ENCODE data around the gene MEGF8.

Gene MEGF8

DNA sequence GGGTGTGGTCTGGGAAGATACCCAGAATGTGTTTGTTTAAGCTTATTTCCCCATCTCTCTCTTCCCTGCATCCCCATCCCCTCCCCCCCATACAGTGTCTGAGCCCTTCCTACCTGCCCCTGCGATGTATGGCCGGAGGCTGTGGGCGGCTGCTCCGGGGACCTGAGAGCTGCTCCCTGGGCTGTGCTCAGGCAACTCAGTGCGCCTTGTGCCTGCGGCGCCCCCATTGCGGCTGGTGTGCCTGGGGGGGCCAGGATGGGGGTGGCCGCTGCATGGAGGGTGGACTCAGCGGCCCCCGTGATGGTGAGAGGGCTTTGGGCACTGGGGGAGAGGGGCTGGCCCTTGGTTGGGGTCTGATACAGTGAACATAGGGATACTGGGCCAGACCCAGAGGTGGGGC lies 42.9 kb downstream of the MEGF8 start:
- no peak for DNase-seq
- intact Hi-C loops (cut with DNase I) = no loop called here

DNA sequence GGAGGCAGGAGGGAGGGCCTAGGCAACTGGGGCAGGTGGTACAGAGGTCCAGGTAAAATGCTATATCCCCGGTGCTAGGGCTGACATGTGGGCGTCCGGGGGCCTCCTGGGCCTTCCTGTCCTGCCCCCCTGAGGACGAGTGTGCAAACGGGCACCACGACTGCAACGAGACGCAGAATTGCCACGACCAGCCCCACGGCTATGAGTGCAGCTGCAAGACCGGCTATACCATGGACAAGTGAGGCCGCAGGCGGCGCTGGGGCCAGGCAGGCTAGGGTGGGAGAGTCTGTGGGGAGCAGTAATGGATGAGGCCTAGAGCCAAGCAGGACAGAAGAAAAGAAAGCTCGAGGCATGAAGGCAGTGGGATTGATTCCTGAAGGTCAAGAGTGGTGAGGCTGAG lies 43.3 kb downstream of the MEGF8 start:
- intact Hi-C loops (cut with DNase I) = no loop called here
- no peak for DNase-seq

DNA sequence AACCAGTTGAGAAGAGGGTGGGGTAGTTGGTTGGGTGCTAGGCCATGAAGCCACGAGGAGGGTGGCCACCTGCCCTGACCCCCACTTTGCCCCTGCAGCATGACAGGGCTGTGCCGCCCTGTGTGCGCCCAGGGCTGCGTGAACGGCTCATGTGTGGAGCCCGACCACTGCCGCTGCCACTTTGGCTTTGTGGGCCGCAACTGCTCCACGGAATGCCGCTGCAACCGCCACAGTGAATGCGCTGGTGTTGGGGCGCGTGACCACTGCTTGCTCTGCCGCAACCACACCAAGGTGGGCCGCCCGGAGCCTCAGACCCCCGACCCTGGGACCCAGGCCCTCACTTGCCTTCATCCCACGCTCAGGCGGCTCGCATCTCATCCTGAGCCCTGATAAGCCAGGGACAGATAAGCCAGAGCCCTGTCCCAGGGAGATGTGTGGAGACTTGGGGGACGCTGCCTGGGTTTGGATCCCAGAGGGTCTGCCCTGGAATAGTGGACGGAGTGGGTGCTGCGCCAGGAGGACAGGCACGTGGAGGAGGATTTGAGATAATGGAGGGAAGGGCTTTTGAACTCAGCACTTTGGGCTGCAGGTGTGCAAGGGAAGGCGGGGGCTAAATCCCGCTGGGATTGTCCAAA lies 44.1 kb downstream of the MEGF8 start:
- intact Hi-C loops (cut with DNase I) = no loop called here
- no peak for DNase-seq

DNA sequence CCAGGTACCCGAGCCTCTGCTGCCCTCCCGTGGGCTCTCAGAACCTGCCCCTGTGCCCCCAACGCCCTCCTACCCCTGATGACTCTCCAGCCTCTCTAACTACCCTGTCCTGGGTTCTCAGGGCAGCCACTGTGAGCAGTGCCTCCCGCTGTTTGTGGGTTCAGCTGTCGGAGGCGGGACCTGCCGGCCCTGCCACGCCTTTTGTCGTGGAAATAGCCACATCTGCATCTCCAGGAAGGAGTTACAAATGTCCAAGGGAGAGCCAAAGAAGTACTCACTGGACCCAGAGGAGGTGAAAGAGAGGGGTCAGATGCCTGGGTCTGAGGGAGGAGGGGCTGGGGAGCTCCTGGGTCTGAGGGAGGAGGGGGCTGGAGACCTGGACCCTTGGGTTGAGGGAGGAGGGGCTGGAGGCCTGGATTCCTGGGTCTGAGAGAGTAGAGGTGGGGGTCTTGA lies 44.7 kb downstream of the MEGF8 start:
- DNase-seq = no peak
- intact Hi-C loops (cut with DNase I) = no loop called here

DNA sequence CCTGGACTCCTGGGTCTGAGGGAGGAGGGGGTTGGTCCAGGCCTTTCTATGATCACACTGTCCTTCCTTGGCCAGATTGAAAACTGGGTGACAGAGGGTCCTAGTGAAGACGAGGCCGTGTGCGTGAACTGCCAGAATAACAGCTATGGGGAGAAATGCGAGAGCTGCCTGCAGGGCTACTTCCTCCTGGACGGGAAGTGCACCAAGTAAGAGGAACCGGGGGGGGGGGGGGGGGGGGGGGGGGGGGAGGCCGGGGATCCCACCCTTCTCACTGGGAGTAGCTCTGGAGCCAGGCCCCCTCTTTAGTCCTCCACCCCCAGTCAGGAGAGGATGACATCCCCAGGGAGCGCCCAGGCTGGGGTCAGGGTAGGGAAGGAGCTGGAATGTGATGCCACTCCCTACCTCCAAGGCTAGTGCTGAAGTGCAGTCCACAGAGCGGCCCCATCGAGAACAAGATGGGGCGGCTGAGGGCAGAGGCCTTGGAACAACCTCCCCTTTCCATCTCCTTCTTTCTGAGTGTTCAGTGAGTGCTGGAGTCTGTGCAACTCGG lies 45.3 kb downstream of the MEGF8 start:
- no peak for DNase-seq
- intact Hi-C loops (cut with DNase I) = no loop called here

DNA sequence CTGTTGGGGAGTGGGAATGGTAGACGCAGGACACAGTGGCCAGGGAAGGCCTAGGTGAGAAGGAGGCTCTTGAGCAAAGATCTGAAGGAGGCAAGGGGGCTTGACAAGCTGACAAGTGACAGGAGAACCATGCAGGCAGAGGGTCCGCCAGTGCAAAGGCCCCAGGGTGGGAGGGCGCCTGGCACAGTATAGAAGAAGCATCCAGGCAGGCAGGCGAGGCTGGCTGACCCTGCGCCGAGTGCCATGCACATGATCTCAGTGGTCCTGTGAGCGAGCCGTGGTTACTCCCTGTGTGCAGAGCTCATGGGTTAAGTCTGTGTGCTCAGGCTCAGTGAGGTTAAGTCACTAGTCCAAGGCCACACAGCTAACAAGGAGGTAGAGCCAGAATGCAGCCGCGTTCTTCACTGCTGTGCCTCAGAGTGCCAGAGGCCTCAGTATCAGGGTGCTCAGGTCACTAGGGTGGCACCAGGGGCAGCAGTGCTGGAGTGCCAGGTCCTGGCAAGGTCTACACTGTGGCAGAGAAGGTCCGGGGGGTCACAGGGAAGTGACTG lies 49.5 kb downstream of the MEGF8 start:
- intact Hi-C loops (cut with DNase I) = no loop called here
- DNase-seq = no peak

DNA sequence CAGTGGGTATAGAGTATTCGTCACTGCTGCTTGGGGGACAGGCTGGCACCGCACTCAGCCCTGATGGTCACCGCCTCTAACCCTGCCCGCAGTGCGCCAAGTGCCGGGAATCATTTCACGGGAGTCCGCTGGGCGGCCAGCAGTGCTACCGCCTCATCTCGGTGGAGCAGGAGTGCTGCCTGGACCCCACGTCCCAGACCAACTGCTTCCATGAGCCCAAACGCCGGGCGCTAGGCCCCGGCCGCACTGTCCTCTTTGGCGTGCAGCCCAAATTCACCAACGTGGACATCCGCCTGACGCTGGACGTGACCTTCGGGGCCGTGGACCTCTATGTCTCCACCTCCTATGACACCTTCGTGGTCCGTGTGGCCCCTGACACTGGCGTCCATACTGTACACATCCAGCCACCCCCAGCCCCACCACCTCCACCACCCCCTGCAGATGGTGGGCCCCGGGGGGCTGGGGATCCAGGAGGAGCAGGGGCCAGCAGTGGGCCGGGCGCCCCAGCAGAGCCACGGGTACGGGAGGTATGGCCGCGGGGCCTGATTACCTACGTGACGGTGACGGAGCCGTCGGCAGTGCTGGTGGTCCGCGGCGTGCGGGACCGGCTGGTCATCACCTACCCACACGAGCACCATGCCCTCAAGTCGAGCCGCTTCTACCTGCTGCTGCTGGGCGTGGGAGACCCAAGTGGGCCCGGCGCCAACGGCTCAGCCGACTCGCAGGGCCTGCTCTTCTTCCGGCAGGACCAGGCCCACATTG lies 50.2 kb downstream of the MEGF8 start:
- DNase-seq = peak in 1 of 10 donors; percentile 78
- intact Hi-C loops (cut with DNase I) = no loop called here

DNA sequence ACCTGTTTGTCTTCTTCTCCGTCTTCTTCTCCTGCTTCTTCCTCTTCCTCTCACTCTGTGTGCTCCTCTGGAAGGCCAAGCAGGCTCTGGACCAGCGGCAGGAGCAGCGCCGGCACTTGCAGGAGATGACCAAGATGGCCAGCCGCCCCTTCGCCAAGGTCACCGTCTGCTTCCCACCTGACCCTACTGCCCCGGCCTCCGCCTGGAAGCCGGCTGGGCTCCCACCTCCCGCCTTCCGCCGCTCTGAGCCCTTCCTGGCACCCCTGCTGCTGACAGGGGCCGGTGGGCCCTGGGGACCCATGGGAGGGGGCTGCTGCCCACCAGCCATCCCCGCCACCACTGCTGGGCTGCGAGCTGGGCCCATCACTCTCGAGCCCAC lies 50.7 kb downstream of the MEGF8 start:
- DNase-seq = no peak
- intact Hi-C loops (cut with DNase I) = no loop called here

DNA sequence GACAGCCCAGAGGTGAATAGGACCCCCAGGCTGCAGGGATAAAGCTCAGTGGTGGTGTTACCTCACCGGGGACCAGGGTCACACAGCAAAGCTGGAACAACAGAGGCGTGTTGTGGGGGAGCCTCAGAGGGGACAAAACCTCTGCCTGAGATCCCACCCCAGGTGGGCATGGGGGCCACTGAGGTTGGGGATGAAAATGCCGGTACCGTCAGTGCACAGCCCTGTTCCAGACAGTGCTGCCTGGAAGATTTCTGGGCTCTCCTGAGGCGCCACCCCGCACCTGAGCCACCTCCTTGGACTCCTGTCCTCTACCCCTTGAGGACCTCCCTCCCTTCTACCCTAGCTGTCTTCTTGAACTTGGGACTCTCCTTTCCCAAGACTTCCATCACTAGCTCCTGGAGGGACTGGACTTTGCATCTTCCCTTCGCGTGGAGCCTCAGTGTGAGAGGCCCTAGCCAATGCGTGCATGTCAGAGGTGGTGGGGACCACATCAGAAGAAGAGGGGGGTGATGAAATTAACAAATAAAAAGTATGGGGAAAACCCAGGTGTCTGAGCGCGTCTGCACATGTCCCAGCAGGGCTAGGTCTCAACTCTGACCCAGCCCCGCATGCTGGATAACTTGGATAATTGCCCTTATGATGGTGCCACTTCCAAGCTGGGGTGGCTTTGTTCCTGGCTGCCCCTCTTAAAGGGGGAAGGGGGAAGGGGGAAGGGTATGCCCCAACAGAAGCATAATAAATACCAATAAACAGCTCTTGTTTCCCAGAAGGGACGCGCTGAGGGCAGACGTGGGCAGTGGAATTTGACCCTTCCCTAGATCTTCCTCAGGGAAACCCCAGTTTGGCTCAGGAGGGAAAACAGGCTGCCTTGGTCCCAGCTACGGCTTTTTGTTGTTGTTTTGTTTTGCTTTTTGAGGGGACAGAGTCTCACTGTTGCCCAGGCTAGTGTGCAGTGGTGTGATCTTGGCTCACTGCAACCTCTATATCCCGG lies 53.1 kb downstream of the MEGF8 start:
- no peak for DNase-seq
- intact Hi-C loops (cut with DNase I) = no loop called here

DNA sequence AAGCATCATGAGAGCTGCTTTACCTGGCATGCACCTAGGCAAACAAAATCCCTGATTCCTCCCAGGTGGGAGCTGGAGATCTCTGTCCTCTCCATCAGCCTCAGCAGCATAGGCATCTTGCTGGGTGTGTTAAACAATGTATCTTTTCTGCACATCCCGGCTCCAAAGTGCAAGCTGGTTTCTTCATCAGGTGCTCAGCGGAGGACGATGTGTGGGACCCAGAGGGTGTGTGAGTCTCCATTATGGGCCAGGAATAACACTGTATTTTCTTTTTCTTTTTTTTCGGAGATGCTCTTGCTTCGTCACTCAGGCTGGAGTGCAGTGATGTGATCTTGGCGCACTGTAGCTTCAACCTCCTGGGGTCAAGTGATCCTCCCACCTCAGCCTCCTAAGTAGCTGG lies 54.7 kb downstream of the MEGF8 start:
- no peak for DNase-seq
- intact Hi-C loops (cut with DNase I) = loop anchor here (5.0 kb wide), 1 partner anchor 38 kb away; no protein-coding TSS in a partner anchor

DNA sequence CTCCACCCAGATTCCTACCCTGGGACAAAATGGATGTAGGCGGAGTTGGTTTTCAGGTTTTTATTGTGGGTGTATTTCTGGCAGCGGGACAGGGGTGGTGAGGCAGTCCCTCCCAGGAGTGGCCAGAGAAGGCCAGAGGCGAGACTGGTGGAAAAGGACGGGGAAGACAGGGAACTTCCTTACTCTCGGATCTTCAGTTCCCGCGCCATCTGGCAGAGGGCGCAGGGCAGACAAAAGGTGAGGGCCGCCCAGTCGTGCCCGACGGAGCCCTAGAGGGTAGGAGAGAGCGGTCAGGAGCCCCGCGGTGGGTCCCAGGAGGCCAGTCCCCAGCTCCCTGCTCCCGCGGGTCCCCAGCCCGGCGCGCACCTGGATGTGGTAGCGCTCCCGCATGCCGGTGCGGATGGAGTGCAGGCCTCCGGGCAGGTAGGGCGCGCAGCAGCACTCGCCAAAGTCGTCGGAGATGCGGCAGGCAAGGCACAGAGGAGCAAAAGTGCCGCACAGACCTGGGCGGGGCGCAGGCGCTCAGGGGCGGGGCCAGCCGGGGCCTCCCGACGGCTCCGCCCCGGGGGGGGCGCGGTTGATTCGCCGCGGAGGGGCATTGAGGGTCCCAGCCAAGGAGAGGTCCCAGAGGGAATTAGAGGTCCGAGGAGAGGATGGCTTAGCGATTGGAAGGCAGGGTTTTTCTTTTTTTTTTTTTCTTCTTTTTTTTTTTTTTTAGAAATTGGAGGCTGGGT lies 61.7 kb downstream of the MEGF8 start:
- DNase-seq = peak in 4 of 10 donors; percentile 30 to 91 (median 42)
- intact Hi-C loops (cut with DNase I) = no loop called here

DNA sequence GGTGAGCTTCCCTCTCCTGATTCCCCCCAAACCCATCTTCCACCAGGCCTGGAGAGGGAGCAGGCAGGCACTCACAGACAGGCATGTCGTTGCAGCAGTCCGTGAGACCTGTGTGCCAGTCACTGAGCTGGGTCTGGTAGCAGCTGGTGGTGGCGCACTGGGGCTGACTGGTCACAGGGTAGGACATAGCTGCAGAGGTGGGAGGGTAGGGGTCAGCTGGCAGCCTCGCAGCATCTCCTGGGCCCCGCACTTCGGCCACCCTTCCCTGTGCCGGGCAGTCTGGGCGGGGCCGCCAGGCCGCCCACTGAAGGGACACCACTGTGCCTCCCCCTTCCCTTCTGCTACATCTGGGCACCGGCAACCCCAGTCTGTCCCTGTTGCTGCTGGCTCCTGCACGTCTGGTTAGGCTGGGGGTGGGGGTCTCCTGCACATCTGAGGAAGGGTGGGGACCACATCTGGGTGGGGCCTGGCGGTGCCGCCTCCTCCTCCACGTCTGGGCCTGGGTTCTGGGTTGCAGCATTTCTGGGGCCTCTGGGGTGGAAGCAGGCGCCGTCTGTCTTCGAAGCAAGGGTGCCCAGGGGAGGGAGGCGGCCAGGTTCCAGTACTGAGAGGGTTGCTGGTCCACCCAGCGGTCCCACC lies 63.5 kb downstream of the MEGF8 start:
- DNase-seq = peak in 1 of 10 donors; percentile 79
- intact Hi-C loops (cut with DNase I) = no loop called here

DNA sequence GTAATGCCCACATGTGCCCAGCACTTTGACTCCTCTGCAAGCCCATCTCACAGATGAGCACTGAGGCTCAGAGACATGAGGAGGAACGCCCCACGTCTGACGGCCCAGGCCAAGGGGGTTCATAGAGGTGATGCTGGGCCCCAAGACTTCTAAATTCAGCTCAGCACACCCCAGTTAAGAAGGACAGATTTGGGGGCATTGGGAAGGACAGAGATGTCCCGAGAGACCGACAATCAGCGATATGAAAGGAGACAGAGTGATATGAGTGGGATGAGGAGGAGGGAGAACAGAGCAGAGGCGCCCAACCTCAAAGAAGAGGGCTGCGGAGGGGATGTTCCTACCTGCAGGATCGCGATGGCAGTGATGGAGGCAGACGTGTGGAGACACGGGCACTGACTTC lies 64.5 kb downstream of the MEGF8 start, which contains the start of gene CNFN:
TSS of gene CNFN (minus strand) at position 399 of the 400 bp plus-strand sequence. CDS start 1,260 bp downstream, outside the sequence.
- no peak for DNase-seq
- intact Hi-C loops (cut with DNase I) = no loop called here

DNA sequence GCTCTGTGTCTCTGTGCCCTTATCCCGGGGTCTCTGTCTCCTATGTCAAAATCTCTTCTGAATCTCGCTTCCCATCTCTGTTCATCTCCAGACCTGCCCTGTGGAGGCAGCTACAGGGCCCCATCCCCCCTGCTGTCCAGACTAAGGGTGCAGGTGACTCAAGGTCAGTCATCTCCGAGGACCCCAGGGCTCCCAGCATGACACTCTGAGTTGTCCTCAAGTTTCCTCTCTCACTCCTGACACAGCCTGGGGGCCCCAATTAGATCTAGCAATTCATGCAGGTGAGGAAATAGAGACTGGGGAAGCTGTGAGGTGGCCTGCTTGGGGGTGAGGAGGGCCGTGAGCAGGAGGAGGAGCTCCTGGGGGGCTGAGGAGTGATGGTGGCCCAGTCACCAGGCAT lies 66.7 kb downstream of the MEGF8 start:
- no peak for DNase-seq
- intact Hi-C loops (cut with DNase I) = no loop called here

DNA sequence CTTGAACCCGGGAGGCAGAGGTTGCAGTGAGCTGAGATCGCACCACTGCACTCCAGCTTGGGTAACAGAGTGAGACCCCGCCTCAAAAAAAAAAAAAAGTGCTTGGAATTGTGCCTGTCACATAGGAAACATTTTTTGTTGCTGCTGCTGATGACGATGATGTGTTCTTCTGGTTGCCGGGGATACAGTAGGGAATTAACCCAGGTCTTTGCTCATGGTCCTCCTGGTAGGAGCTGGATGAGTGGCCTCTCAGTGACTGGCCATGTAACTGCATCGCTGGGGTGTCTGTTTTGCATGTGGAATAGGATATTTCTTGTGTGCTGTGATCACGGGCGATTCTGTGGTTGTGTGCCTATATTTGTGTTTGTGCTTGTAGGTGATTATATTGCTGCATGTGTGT lies 69.3 kb downstream of the MEGF8 start:
- intact Hi-C loops (cut with DNase I) = loop anchor here (5.0 kb wide), 1 partner anchor 67 kb away; the partner anchor contains the start of gene MEGF8
- no peak for DNase-seq

DNA sequence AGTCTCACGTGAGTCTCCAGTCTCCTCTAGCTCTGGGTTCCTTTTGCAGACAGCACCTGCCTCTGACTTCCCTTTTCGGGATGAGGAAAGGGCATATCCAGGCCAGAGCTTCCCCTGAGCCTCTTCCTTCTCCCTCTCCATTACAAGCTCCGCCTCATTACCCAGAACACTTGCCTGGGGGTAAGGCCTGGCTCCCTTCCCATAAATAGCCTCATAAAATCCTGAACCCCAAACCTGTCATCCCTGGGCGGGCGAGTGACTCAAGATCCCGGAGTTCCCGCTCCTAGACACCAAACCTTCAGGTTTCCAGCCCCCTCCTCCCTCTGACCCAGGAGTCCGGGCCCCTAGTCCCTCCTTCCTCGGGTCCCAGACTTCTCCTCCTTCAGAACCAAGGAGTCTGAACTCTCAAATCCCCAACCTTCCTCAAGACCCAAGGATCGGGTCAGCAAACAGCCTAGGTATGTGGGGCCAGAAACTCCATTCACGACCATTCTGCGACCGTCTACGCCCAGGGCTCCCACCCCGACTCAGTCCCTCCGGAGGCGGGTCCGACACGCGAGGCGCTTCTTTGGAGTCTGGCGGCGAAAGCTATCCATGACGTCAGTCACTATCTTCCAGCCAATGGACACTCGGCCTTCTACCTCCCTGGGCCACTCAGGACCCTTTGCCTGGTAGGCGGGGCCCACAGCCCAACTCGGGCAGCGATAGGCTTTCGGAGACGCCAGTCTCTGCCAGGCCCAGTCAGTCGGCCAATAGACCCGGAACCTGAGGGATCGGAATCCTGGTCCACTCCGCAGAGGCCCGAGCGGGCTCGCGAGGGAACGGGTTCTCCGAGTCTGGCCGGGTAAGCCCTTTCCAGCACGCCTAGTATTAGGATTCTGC lies 71.2 kb downstream of the MEGF8 start:
- peak; percentile 97 to 100 (median 99) for DNase-seq
- intact Hi-C loops (cut with DNase I) = loop anchor here (5.0 kb wide), 1 partner anchor 69 kb away; the partner anchor contains the start of gene MEGF8

DNA sequence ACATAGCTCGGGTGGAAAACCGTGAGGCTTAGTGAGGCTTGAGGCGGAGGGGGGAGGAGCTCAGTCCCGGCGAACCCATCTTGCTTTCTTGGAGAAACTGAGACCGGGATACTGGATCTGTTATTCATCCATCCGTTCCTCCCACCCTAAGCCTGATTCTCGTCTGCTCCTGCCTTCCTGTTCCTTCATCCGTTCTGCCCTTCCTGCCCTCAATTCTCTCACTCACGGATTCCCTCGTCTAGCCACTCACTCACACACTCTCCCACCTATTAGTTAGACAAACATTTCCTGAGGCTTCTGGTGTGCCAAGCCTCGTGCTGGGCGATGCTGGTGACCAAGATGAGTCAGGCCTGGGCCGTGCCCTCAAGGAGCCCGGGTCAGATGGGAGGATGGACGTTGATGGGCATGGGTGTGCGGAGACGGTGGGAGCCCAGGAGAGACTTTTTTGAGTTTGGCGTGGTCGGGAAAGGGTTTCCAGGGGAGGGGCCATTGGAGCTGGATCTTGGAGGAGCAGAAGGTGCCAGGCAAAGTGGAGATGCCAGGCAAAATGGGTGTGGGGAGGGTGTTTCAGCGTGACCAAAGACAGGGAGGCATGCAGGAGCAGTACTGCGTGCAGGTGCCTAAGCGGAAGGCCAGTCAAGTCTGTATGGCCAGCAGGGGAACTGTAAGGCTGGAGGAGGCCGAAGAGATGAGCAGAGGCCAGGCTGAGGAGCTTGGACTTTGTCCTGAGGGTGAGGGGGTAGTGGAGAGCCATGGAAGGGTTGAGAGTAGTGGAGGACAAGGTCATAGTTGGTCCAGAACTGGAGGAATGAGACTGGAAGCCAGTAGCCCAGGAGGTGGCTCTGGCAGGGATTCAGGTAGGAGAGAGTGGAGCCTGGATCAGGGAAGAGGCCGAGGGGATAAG lies 72.1 kb downstream of the MEGF8 start:
- no peak for DNase-seq
- intact Hi-C loops (cut with DNase I) = loop anchor here (5.0 kb wide), 1 partner anchor 70 kb away; the partner anchor contains the start of gene MEGF8
